ENCODE data around the gene VGLL4. TPM values are rescaled to one million over a fixed set of nuclear protein-coding genes. Genes with fewer than 3 reads are reported as not detected.

The VGLL4 gene
- total RNA-seq, 1 donor from 2014 or later = 82.6 TPM

GRCh38 chr3:11593318-11594034 lies 50.2 kb downstream of the VGLL4 start:
- Histone ChIP-seq H3F3A (ENCODE audit: low read depth) (peaks cover 50% of the 10 kb centered on the region), H3K79me2 (ENCODE audit: low read depth) (peaks cover 86% of the 10 kb centered on the region), H3K36me3 (no peaks in the 10 kb centered on the region), H3K9me3 (ENCODE audit: low read depth) (no peaks in the 10 kb centered on the region), H3K4me1 (peaks cover 60% of the 10 kb centered on the region), H3K9ac (no peak overlapping the region), H3K4me3 (peak overlapping the region; percentile 22), H4K20me1 (ENCODE audit: low read depth) (peaks cover 61% of the 10 kb centered on the region), H3K27me3 (no peaks in the 10 kb centered on the region), H3K4me2 (peak overlapping the region; percentile 76), H3K27ac (peak overlapping the region; percentile 94), H2AFZ (replicated peaks) (no peak overlapping the region)
- H3K36me3 Mint-ChIP-seq = peaks cover 40% of the 10 kb centered on the region
- H3K27me3 Mint-ChIP-seq (ENCODE audit: insufficient read depth, low read depth) = no peaks in the 10 kb centered on the region
- peaks cover 66% of the 10 kb centered on the region for H3K4me1 Mint-ChIP-seq
- peak overlapping the region; percentile 27 for H3K27ac Mint-ChIP-seq
- peak overlapping the region; percentile 54 for H3K4me3 Mint-ChIP-seq
- peak; percentile 39 for DNase-seq (ENCODE audit: low spot score)
- peaks cover 21% of the 10 kb centered on the region for H3K9me3 Mint-ChIP-seq
- TF ChIP-seq EZH2phosphoT487 (IDR thresholded peaks at IDR 0.05) = no peak
- TF ChIP-seq EZH2 (IDR thresholded peaks at IDR 0.05) = no peak
- no peak for TF ChIP-seq CTCF (IDR thresholded peaks at IDR 0.05)

GRCh38 chr3:11592445-11593298 lies 51.0 kb downstream of the VGLL4 start:
- H3K27ac Mint-ChIP-seq = peak overlapping the region; percentile 99
- Histone ChIP-seq H3K4me2 (peak overlapping the region; percentile 76), H2AFZ (replicated peaks) (no peak overlapping the region), H4K20me1 (ENCODE audit: low read depth) (peaks cover 67% of the 10 kb centered on the region), H3K4me1 (peaks cover 63% of the 10 kb centered on the region), H3K27ac (peak overlapping the region; percentile 94), H3F3A (ENCODE audit: low read depth) (peaks cover 50% of the 10 kb centered on the region), H3K9ac (no peak overlapping the region), H3K9me3 (ENCODE audit: low read depth) (no peaks in the 10 kb centered on the region), H3K79me2 (ENCODE audit: low read depth) (peaks cover 86% of the 10 kb centered on the region), H3K4me3 (no peak overlapping the region), H3K27me3 (no peaks in the 10 kb centered on the region), H3K36me3 (no peaks in the 10 kb centered on the region)
- no peak for TF ChIP-seq EZH2 (IDR thresholded peaks at IDR 0.05)
- TF ChIP-seq EZH2phosphoT487 (IDR thresholded peaks at IDR 0.05) = no peak
- TF ChIP-seq CTCF (IDR thresholded peaks at IDR 0.05) = no peak
- H3K27me3 Mint-ChIP-seq (ENCODE audit: insufficient read depth, low read depth) = peaks cover 2% of the 10 kb centered on the region
- H3K4me3 Mint-ChIP-seq = peak overlapping the region; percentile 77
- peaks cover 13% of the 10 kb centered on the region for H3K9me3 Mint-ChIP-seq
- no peak for DNase-seq (ENCODE audit: low spot score)
- peaks cover 41% of the 10 kb centered on the region for H3K36me3 Mint-ChIP-seq
- peaks cover 74% of the 10 kb centered on the region for H3K4me1 Mint-ChIP-seq

GRCh38 chr3:11591391-11592282 lies 52.1 kb downstream of the VGLL4 start:
- H3K27me3 Mint-ChIP-seq (ENCODE audit: insufficient read depth, low read depth) = peaks cover 2% of the 10 kb centered on the region
- peak overlapping the region; percentile 32 for H3K4me3 ChIP-seq
- peaks cover 6% of the 10 kb centered on the region for H3K9me3 Mint-ChIP-seq
- peaks cover 50% of the 10 kb centered on the region for H3F3A ChIP-seq (ENCODE audit: low read depth)
- H3K36me3 Mint-ChIP-seq = peaks cover 39% of the 10 kb centered on the region
- peak overlapping the region; percentile 94 for H3K27ac ChIP-seq
- H4K20me1 ChIP-seq (ENCODE audit: low read depth) = peaks cover 66% of the 10 kb centered on the region
- no peak overlapping the region for H3K9ac ChIP-seq
- peak overlapping the region; percentile 77 for H3K4me3 Mint-ChIP-seq
- no peak overlapping the region for H2AFZ ChIP-seq (replicated peaks)
- H3K27ac Mint-ChIP-seq = peak overlapping the region; percentile 99
- DNase-seq (ENCODE audit: low spot score) = peak; percentile 96
- H3K27me3 ChIP-seq = no peaks in the 10 kb centered on the region
- no peaks in the 10 kb centered on the region for H3K9me3 ChIP-seq (ENCODE audit: low read depth)
- no peaks in the 10 kb centered on the region for H3K36me3 ChIP-seq
- peaks cover 86% of the 10 kb centered on the region for H3K79me2 ChIP-seq (ENCODE audit: low read depth)
- H3K4me1 Mint-ChIP-seq = peaks cover 80% of the 10 kb centered on the region
- H3K4me2 ChIP-seq = peak overlapping the region; percentile 76
- no peak for TF ChIP-seq EZH2 (IDR thresholded peaks at IDR 0.05)
- TF ChIP-seq CTCF (IDR thresholded peaks at IDR 0.05) = no peak
- no peak for TF ChIP-seq EZH2phosphoT487 (IDR thresholded peaks at IDR 0.05)
- peaks cover 63% of the 10 kb centered on the region for H3K4me1 ChIP-seq

Data from neural progenitor cell (in vitro differentiated cells).